Progenitor cell of endocrine pancreas (in vitro differentiated cells): ENCODE data around the gene PGGHG. TPM values are rescaled to one million over a fixed set of nuclear protein-coding genes. Genes with fewer than 3 reads are reported as not detected.

Source experiments
- DNase-seq: peaks from one replicate; pipeline ENCODE4 v3.0.0; 2021; ENCODE audit warnings: low spot score; ENCODE audit not compliant: unreplicated experiment
- H3K27ac Mint-ChIP-seq: 2 replicates; pipeline ENCODE4 v1.8.0; 2021; ENCODE audit warnings: mild to moderate bottlenecking, moderate library complexity, mixed read lengths
- H3K27me3 Mint-ChIP-seq: 2 replicates; pipeline ENCODE4 v1.8.0; 2021; ENCODE audit warnings: mixed read lengths
- H3K36me3 Mint-ChIP-seq: 2 replicates; pipeline ENCODE4 v1.8.0; 2022; ENCODE audit warnings: mixed read lengths; ENCODE audit not compliant: insufficient read depth
- H3K4me1 Mint-ChIP-seq: 2 replicates; pipeline ENCODE4 v1.8.0; 2021; ENCODE audit warnings: low read depth, mixed read lengths
- H3K4me3 Mint-ChIP-seq: 2 replicates; pipeline ENCODE4 v1.8.0; 2021; ENCODE audit warnings: low read depth, mild to moderate bottlenecking, moderate library complexity, mixed read lengths
- H3K9me3 Mint-ChIP-seq: 2 replicates; pipeline ENCODE4 v1.8.0; 2021; ENCODE audit warnings: low read depth, mixed read lengths
- total RNA-seq: library from RNA; stranded (reverse); gene quantifications from 2 replicates; pipeline ENCODE4 v1.2.1, GENCODE V29; 2021
- TF ChIP-seq, protein P1 (sequence below): fragments of 200-600 bp; sonication (generic); IDR thresholded peaks from one replicate; pipeline ENCODE4 v1.5.0; 2021; ENCODE audit warnings: antibody characterized with exemption, mild to moderate bottlenecking; ENCODE audit not compliant: unreplicated experiment

The PGGHG gene
- total RNA-seq, 1 donor from 2014 or later, result 67.0 TPM

- no peak overlapping the region for H3K27ac Mint-ChIP-seq
- peaks cover 8% of the 10 kb centered on the region for H3K9me3 Mint-ChIP-seq
- no peak for DNase-seq
- TF ChIP-seq, protein P1, sequence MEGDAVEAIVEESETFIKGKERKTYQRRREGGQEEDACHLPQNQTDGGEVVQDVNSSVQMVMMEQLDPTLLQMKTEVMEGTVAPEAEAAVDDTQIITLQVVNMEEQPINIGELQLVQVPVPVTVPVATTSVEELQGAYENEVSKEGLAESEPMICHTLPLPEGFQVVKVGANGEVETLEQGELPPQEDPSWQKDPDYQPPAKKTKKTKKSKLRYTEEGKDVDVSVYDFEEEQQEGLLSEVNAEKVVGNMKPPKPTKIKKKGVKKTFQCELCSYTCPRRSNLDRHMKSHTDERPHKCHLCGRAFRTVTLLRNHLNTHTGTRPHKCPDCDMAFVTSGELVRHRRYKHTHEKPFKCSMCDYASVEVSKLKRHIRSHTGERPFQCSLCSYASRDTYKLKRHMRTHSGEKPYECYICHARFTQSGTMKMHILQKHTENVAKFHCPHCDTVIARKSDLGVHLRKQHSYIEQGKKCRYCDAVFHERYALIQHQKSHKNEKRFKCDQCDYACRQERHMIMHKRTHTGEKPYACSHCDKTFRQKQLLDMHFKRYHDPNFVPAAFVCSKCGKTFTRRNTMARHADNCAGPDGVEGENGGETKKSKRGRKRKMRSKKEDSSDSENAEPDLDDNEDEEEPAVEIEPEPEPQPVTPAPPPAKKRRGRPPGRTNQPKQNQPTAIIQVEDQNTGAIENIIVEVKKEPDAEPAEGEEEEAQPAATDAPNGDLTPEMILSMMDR, result no peak
- H3K4me1 Mint-ChIP-seq, result peaks cover 5% of the 10 kb centered on the region
- no peak overlapping the region for H3K4me3 Mint-ChIP-seq
- H3K36me3 Mint-ChIP-seq, result no peaks in the 10 kb centered on the region
- peaks cover 14% of the 10 kb centered on the region for H3K27me3 Mint-ChIP-seq
Measured at GRCh38 chr11:276219-276618, 12.7 kb upstream of the PGGHG start.

- no peaks in the 10 kb centered on the region for H3K36me3 Mint-ChIP-seq
- DNase-seq, result no peak
- H3K27me3 Mint-ChIP-seq, result peaks cover 26% of the 10 kb centered on the region
- H3K4me1 Mint-ChIP-seq, result no peaks in the 10 kb centered on the region
- H3K4me3 Mint-ChIP-seq, result no peak within 1 kb of the TSS
- peaks cover 8% of the 10 kb centered on the region for H3K9me3 Mint-ChIP-seq
- H3K27ac Mint-ChIP-seq, result no peak within 1 kb of the TSS
- TF ChIP-seq, protein P1, result no peak
Measured at GRCh38 chr11:278001-278951, 10.7 kb upstream of the PGGHG start, which contains the start of gene NLRP6. TSS of gene NLRP6 (plus strand) at chr11:278407. CDS start at chr11:278570, 163 bp downstream.

DNA sequence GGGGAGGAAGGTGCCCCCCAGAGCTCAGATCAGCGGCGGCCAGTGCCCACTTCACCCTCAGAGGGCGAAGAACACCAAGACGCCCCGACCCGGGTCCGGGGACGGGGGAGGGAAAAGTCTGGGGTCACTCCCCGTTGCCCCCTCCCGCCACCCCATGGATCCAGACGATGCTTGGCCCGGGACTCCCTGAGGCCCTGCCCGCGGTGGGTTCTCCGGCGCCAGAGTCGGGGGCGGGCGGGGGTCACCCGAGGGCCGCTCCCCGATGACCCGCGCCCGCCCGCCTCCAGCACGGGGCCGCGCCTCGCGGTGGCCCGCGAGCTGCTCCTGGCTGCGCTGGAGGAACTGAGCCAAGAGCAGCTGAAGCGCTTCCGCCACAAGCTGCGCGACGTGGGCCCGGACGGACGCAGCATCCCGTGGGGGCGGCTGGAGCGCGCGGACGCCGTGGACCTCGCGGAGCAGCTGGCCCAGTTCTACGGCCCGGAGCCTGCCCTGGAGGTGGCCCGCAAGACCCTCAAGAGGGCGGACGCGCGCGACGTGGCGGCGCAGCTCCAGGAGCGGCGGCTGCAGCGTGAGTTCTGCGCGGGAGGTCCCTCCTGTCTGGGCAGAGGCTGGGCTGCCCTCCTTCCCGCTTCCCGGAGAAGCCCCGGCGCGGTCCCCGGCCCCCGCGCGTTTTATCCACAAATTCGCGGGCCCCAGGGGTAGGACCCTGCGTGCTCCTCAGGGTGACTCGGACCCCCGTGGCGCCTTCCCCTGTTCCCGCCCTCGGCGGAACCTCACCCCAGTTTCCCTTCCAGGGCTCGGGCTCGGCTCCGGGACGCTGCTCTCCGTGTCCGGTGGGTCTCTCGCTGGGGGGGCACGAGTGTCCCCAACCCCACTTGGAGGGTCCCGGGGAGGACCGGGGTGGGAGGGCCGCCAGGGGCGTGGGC, 9.6 kb upstream of the PGGHG start:
- TF ChIP-seq, protein P1, result no peak
- DNase-seq, result no peak
- H3K27me3 Mint-ChIP-seq, result peaks cover 26% of the 10 kb centered on the region
- peaks cover 8% of the 10 kb centered on the region for H3K9me3 Mint-ChIP-seq
- H3K4me1 Mint-ChIP-seq, result no peaks in the 10 kb centered on the region
- H3K27ac Mint-ChIP-seq, result no peak overlapping the region
- H3K36me3 Mint-ChIP-seq, result no peaks in the 10 kb centered on the region
- H3K4me3 Mint-ChIP-seq, result no peak overlapping the region

- Mint-ChIP-seq H3K4me1 (no peaks in the 10 kb centered on the region), H3K4me3 (no peak overlapping the region), H3K9me3 (peaks cover 8% of the 10 kb centered on the region), H3K27ac (no peak overlapping the region), H3K36me3 (no peaks in the 10 kb centered on the region), H3K27me3 (peaks cover 26% of the 10 kb centered on the region)
- TF ChIP-seq, protein P1, result no peak
- DNase-seq, result no peak
Measured at GRCh38 chr11:279966-280705, 8.8 kb upstream of the PGGHG start.
